SK-N-SH treated with all-trans-retinoic acid at 6 μM for 48 hours (cell line): ENCODE measurements around the gene NHEJ1.

Source experiments
- ARNTL ChIP-seq: fragments of 450-650 bp; formaldehyde crosslinking; IDR thresholded peaks from 2 replicates; pipeline ENCODE4 v1.5.0; 2020; ENCODE audit warnings: low read depth, mild to moderate bottlenecking, moderate library complexity, borderline replicate concordance
- BACH2 ChIP-seq: fragments of 250-450 bp; sonication (Bioruptor Pico); IDR thresholded peaks from 2 replicates; pipeline ENCODE4 v1.9.0; 2021; ENCODE audit warnings: mild to moderate bottlenecking, borderline replicate concordance
- CREB5 ChIP-seq: fragments of 250-450 bp; sonication (Bioruptor Pico); IDR thresholded peaks from 2 replicates; pipeline ENCODE4 v1.5.1; 2020; ENCODE audit warnings: low read depth, mild to moderate bottlenecking, moderate library complexity
- ESRRG ChIP-seq: fragments of 250-450 bp; sonication (Bioruptor Pico); IDR thresholded peaks from 2 replicates; pipeline ENCODE4 v1.6.1; 2021; ENCODE audit warnings: mild to moderate bottlenecking
- ISL1 ChIP-seq: fragments of 250-450 bp; sonication (Bioruptor Pico); IDR thresholded peaks from 2 replicates; pipeline ENCODE4 v2.1.2; 2022; ENCODE audit warnings: mild to moderate bottlenecking, moderate library complexity
- RARB ChIP-seq: fragments of 250-450 bp; sonication (Bioruptor Pico); IDR thresholded peaks from 2 replicates; pipeline ENCODE4 v1.8.0; 2021; ENCODE audit warnings: mild to moderate bottlenecking, moderate library complexity
- TOX ChIP-seq: fragments of 250-450 bp; sonication (Bioruptor Pico); IDR thresholded peaks from 2 replicates; pipeline ENCODE4 v1.8.0; 2021; ENCODE audit warnings: mild to moderate bottlenecking, moderate library complexity, borderline replicate concordance
- ZC3H10 ChIP-seq: fragments of 250-450 bp; sonication (Bioruptor Pico); IDR thresholded peaks from 2 replicates; pipeline ENCODE4 v1.5.1; 2021; ENCODE audit warnings: mild to moderate bottlenecking, moderate library complexity
- ZFP3 ChIP-seq: fragments of 250-450 bp; sonication (Bioruptor Pico); IDR thresholded peaks from 2 replicates; pipeline ENCODE4 v1.5.0; 2020; ENCODE audit warnings: mild to moderate bottlenecking, moderate library complexity
- ZFP30 ChIP-seq: fragments of 450-650 bp; formaldehyde crosslinking; IDR thresholded peaks from 2 replicates; pipeline ENCODE4 v1.5.0; 2022; ENCODE audit warnings: mild to moderate bottlenecking, moderate library complexity
- ZNF565 ChIP-seq: fragments of 450-650 bp; formaldehyde crosslinking; conservative IDR thresholded peaks from 2 replicates; pipeline ENCODE4 v1.5.0; 2020; ENCODE audit warnings: low read depth, mild to moderate bottlenecking, moderate library complexity
- ZNF8 ChIP-seq: fragments of 450-650 bp; formaldehyde crosslinking; IDR thresholded peaks from 2 replicates; pipeline ENCODE4 v1.5.0; 2020; ENCODE audit warnings: mild to moderate bottlenecking, moderate library complexity

GRCh38 chr2:219027511-219028055 is 133.0 kb downstream of the NHEJ1 start:
- TF ChIP-seq TOX = no peak
- TF ChIP-seq ZFP3 (CRISPR knock-in tag) = no peak
- no peak for TF ChIP-seq ZNF565 (CRISPR knock-in tag)
- no peak for TF ChIP-seq RARB (CRISPR knock-in tag)
- no peak for TF ChIP-seq ZC3H10
- TF ChIP-seq ARNTL (CRISPR knock-in tag) = no peak
- TF ChIP-seq ZNF8 (CRISPR knock-in tag) = no peak
- no peak for TF ChIP-seq ISL1
- TF ChIP-seq CREB5 (CRISPR knock-in tag) = no peak
- no peak for TF ChIP-seq ESRRG
- TF ChIP-seq ZFP30 (CRISPR knock-in tag) = no peak
- TF ChIP-seq BACH2 (CRISPR knock-in tag) = no peak
